GM23338 (cell line): ENCODE measurements around the gene MAOA.

Experiments used
- CTCF ChIP-seq, 2 experiments: fragments of 200-600 bp in 1 of 2; sonication (generic) in 1 of 2; conservative IDR thresholded peaks; 2 replicates each; pipeline versions ENCODE4 v1.5.1 to v1.6.1; 2016 to 2017; ENCODE audit warnings: antibody characterized with exemption in 2 of 2, low read depth in 2 of 2, mild to moderate bottlenecking in 2 of 2, moderate library complexity in 1 of 2
- EZH2 ChIP-seq: fragments of 200-600 bp; sonication (generic); IDR thresholded peaks from one replicate; pipeline ENCODE4 v1.8.0; 2017; ENCODE audit warnings: antibody characterized with exemption, mild to moderate bottlenecking, low read depth; ENCODE audit not compliant: unreplicated experiment
- JUNB ChIP-seq: IDR thresholded peaks from one replicate; pipeline ENCODE4 v1.6.1; 2016; ENCODE audit warnings: antibody characterized with exemption; ENCODE audit not compliant: unreplicated experiment
- POLR2AphosphoS5 ChIP-seq: IDR thresholded peaks from 2 replicates; pipeline ENCODE4 v1.6.1; 2016; ENCODE audit warnings: antibody characterized with exemption, low read depth
- STAT1 ChIP-seq: IDR thresholded peaks from one replicate; pipeline ENCODE4 v1.6.1; 2016; ENCODE audit warnings: antibody characterized with exemption; ENCODE audit not compliant: unreplicated experiment
- ZNF462 ChIP-seq: fragments of 250-450 bp; sonication (Bioruptor Pico); IDR thresholded peaks from 2 replicates; pipeline ENCODE4 v1.5.0; 2020; ENCODE audit warnings: mild to moderate bottlenecking, moderate library complexity

- TF ChIP-seq STAT1: no peak
- no peak for TF ChIP-seq CTCF (conservative IDR thresholded peaks at IDR 0.05; ENCODE audit: low read depth in 2 of 2)
- TF ChIP-seq EZH2: no peak
- no peak for TF ChIP-seq POLR2AphosphoS5
- no peak for TF ChIP-seq JUNB
- no peak for TF ChIP-seq ZNF462 (CRISPR knock-in tag)
Observed at GRCh38 chrX:43734444-43734843, 78.3 kb downstream of the MAOA start.
